SK-N-SH treated with all-trans-retinoic acid at 6 μM for 48 hours (cell line): Measurements from ENCODE around the gene C5AR1.

ENCODE experiments used
- BACH2 ChIP-seq: fragments of 250-450 bp; sonication (Bioruptor Pico); IDR thresholded peaks from 2 replicates; pipeline ENCODE4 v1.9.0; 2021; ENCODE audit warnings: mild to moderate bottlenecking, borderline replicate concordance
- ISL1 ChIP-seq: fragments of 250-450 bp; sonication (Bioruptor Pico); IDR thresholded peaks from 2 replicates; pipeline ENCODE4 v2.1.2; 2022; ENCODE audit warnings: mild to moderate bottlenecking, moderate library complexity
- TCF4 ChIP-seq: fragments of 250-450 bp; sonication (Bioruptor Pico); IDR thresholded peaks from 2 replicates; pipeline ENCODE4 v1.8.0; 2021; ENCODE audit warnings: mild to moderate bottlenecking, moderate library complexity, borderline replicate concordance
- TOX ChIP-seq: fragments of 250-450 bp; sonication (Bioruptor Pico); IDR thresholded peaks from 2 replicates; pipeline ENCODE4 v1.8.0; 2021; ENCODE audit warnings: mild to moderate bottlenecking, moderate library complexity, borderline replicate concordance
- ZFP30 ChIP-seq: fragments of 450-650 bp; formaldehyde crosslinking; IDR thresholded peaks from 2 replicates; pipeline ENCODE4 v1.5.0; 2022; ENCODE audit warnings: mild to moderate bottlenecking, moderate library complexity
- ZNF70 ChIP-seq: fragments of 450-650 bp; formaldehyde crosslinking; IDR thresholded peaks from 2 replicates; pipeline ENCODE4 v1.5.0; 2020; ENCODE audit warnings: mild to moderate bottlenecking, moderate library complexity
- ZNF8 ChIP-seq: fragments of 450-650 bp; formaldehyde crosslinking; IDR thresholded peaks from 2 replicates; pipeline ENCODE4 v1.5.0; 2020; ENCODE audit warnings: mild to moderate bottlenecking, moderate library complexity
- TF ChIP-seq, protein P1 (sequence below): fragments of 250-450 bp; sonication (Bioruptor Pico); IDR thresholded peaks from 2 replicates; pipeline ENCODE4 v1.5.1; 2020; ENCODE audit warnings: low read depth, mild to moderate bottlenecking, moderate library complexity
- TF ChIP-seq, protein P2 (sequence below): fragments of 250-450 bp; sonication (Bioruptor Pico); IDR thresholded peaks from 2 replicates; pipeline ENCODE4 v1.5.1; 2021; ENCODE audit warnings: mild to moderate bottlenecking, moderate library complexity
- TF ChIP-seq, protein P3 (sequence below): fragments of 250-450 bp; sonication (Bioruptor Pico); IDR thresholded peaks from 2 replicates; pipeline ENCODE4 v1.5.0; 2020; ENCODE audit warnings: mild to moderate bottlenecking, moderate library complexity
- TF ChIP-seq, protein P4 (sequence below): fragments of 250-450 bp; sonication (Bioruptor Pico); IDR thresholded peaks from 2 replicates; pipeline ENCODE4 v1.8.0; 2020; ENCODE audit warnings: mild to moderate bottlenecking, moderate library complexity, borderline replicate concordance

DNA sequence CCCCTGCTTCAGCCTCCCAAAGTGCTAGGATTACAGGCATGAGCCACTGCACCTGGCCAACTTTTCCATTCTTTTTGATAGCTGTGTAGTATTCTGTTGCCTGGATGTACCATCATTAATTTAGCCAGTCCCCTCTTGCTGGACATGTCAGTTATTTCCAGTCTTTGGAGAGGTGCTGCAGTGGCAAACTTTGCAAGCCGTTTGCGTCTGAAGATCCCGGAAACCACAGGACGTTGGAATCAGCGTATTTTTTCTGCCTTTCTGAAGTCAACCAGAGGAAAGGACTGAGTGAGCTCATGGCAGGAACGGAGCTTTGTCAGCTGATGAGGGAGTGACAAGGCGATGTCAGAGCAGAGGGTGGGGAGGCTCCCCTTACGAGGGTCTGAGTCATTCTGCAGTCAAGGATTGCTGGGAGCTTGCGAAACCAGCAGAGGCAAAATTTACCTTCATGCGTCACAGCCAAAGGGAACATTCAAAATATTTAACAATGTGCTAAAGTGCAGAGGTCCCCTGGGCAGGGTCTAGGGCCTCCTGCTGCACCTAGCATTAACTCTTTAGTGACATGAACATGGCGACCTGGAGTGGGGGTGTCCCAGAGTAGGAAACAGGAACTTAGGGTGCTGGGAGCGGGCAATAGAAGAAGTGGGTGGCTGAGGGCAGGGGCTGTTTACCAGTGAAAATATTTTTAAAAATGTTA, 5.6 kb downstream of the C5AR1 start:
- no peak for TF ChIP-seq ZFP30
- TF ChIP-seq, protein P1, sequence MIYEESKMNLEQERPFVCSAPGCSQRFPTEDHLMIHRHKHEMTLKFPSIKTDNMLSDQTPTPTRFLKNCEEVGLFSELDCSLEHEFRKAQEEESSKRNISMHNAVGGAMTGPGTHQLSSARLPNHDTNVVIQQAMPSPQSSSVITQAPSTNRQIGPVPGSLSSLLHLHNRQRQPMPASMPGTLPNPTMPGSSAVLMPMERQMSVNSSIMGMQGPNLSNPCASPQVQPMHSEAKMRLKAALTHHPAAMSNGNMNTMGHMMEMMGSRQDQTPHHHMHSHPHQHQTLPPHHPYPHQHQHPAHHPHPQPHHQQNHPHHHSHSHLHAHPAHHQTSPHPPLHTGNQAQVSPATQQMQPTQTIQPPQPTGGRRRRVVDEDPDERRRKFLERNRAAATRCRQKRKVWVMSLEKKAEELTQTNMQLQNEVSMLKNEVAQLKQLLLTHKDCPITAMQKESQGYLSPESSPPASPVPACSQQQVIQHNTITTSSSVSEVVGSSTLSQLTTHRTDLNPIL (CRISPR knock-in tag) = no peak
- peak; percentile 98 for TF ChIP-seq ZNF8
- TF ChIP-seq, protein P2, sequence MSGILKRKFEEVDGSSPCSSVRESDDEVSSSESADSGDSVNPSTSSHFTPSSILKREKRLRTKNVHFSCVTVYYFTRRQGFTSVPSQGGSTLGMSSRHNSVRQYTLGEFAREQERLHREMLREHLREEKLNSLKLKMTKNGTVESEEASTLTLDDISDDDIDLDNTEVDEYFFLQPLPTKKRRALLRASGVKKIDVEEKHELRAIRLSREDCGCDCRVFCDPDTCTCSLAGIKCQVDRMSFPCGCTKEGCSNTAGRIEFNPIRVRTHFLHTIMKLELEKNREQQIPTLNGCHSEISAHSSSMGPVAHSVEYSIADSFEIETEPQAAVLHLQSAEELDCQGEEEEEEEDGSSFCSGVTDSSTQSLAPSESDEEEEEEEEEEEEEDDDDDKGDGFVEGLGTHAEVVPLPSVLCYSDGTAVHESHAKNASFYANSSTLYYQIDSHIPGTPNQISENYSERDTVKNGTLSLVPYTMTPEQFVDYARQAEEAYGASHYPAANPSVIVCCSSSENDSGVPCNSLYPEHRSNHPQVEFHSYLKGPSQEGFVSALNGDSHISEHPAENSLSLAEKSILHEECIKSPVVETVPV (CRISPR knock-in tag) = no peak
- TF ChIP-seq BACH2 (CRISPR knock-in tag) = no peak
- no peak for TF ChIP-seq TOX (CRISPR knock-in tag)
- TF ChIP-seq, protein P3, sequence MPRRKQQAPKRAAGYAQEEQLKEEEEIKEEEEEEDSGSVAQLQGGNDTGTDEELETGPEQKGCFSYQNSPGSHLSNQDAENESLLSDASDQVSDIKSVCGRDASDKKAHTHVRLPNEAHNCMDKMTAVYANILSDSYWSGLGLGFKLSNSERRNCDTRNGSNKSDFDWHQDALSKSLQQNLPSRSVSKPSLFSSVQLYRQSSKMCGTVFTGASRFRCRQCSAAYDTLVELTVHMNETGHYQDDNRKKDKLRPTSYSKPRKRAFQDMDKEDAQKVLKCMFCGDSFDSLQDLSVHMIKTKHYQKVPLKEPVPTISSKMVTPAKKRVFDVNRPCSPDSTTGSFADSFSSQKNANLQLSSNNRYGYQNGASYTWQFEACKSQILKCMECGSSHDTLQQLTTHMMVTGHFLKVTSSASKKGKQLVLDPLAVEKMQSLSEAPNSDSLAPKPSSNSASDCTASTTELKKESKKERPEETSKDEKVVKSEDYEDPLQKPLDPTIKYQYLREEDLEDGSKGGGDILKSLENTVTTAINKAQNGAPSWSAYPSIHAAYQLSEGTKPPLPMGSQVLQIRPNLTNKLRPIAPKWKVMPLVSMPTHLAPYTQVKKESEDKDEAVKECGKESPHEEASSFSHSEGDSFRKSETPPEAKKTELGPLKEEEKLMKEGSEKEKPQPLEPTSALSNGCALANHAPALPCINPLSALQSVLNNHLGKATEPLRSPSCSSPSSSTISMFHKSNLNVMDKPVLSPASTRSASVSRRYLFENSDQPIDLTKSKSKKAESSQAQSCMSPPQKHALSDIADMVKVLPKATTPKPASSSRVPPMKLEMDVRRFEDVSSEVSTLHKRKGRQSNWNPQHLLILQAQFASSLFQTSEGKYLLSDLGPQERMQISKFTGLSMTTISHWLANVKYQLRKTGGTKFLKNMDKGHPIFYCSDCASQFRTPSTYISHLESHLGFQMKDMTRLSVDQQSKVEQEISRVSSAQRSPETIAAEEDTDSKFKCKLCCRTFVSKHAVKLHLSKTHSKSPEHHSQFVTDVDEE (CRISPR knock-in tag) = no peak
- no peak for TF ChIP-seq TCF4
- TF ChIP-seq ISL1 (CRISPR knock-in tag) = no peak
- TF ChIP-seq ZNF70 = no peak
- TF ChIP-seq, protein P4, sequence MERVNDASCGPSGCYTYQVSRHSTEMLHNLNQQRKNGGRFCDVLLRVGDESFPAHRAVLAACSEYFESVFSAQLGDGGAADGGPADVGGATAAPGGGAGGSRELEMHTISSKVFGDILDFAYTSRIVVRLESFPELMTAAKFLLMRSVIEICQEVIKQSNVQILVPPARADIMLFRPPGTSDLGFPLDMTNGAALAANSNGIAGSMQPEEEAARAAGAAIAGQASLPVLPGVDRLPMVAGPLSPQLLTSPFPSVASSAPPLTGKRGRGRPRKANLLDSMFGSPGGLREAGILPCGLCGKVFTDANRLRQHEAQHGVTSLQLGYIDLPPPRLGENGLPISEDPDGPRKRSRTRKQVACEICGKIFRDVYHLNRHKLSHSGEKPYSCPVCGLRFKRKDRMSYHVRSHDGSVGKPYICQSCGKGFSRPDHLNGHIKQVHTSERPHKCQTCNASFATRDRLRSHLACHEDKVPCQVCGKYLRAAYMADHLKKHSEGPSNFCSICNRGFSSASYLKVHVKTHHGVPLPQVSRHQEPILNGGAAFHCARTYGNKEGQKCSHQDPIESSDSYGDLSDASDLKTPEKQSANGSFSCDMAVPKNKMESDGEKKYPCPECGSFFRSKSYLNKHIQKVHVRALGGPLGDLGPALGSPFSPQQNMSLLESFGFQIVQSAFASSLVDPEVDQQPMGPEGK (CRISPR knock-in tag) = no peak
